ENCODE data around the gene PRKN. TPM values are rescaled to one million over a fixed set of nuclear protein-coding genes. Genes with fewer than 3 reads are reported as not detected.

Gene PRKN
- total RNA-seq, 1 experiment from 2014 or later, result 2.0 TPM

DNA sequence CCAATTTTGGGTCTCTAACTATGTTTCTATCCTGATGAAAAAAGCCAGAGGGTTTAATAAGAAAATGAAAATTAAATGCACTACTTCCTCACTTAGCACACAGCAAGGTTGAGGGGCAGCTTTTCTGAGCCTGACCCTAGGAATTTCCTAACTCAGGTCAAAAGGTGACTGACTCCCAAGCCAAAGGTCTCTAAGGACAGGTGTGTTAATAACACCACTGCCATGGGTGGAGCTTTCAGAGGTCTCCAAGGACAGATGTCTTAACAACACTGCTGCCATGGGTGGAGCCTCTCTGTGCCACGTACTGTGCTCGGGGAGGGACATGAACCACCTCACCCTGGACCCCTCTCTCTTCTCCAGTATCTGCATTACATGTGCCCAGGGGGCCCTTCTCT is 339.2 kb downstream of the PRKN start:
- no peak for DNase-seq

More for the DNA sequence above, 339.2 kb downstream of the PRKN start:
- no peaks in the 10 kb centered on the region for H3K27me3 ChIP-seq (ENCODE audit: insufficient read depth, low read length)
- H3K4me2 ChIP-seq (ENCODE audit: insufficient read depth, insufficient read length, low read length), result no peak overlapping the region
- H3K79me1 ChIP-seq (ENCODE audit: insufficient read depth, low read depth, low read length, poor library complexity, severe bottlenecking), result no peaks in the 10 kb centered on the region
- no peak overlapping the region for H3K23ac ChIP-seq (ENCODE audit: insufficient read length, low read depth, low read length)
- H3K18ac ChIP-seq (ENCODE audit: insufficient read length, low read depth, low read length), result no peak overlapping the region
- WGBS (ENCODE audit: extremely low coverage, insufficient read length, low lambda C conversion rate), result no CpG with 5 or more reads among the region's 2 CpGs
- Mint-ChIP-seq H3K27ac (no peak overlapping the region; a peak in 1 of 7 replicates), H3K36me3 (ENCODE audit: insufficient read depth in 1 of 3, low read depth in 3 of 3) (no peaks in the 10 kb centered on the region), H3K4me3 (no peak overlapping the region), H3K9me3 (no peaks in the 10 kb centered on the region), H3K27me3 (ENCODE audit: low read depth) (no peaks in the 10 kb centered on the region; the same call in 1 of the 2 replicates), H3K4me1 (0 out of 4 replicates have a peak, but pooled peaks cover 2% of the 10 kb centered on the region in 2 experiments)
- H3T11ph ChIP-seq (ENCODE audit: low read length), result no peak overlapping the region
- H3K56ac ChIP-seq (ENCODE audit: insufficient read length, low read depth, low read length), result no peak overlapping the region
- no peak overlapping the region for H2BK12ac ChIP-seq (ENCODE audit: insufficient read length, low read depth, low read length)
- H3K9ac ChIP-seq (ENCODE audit: extremely low read depth, insufficient read length, low read length), result no peak overlapping the region
- H3K9me3 ChIP-seq (ENCODE audit: control insufficient read depth, low read depth, low read length), result no peaks in the 10 kb centered on the region
- H3K4ac ChIP-seq (ENCODE audit: low read depth, low read length), result no peak overlapping the region
- no peak overlapping the region for H2BK5ac ChIP-seq (ENCODE audit: insufficient read length, low read length)
- no peak overlapping the region for H4K91ac ChIP-seq (ENCODE audit: insufficient read length, low read depth, low read length)
- H4K5ac ChIP-seq (ENCODE audit: insufficient read length, low read depth, low read length), result no peak overlapping the region
- H2BK15ac ChIP-seq (ENCODE audit: low read depth, low read length), result no peak overlapping the region
- H3K4me1 ChIP-seq (ENCODE audit: insufficient read depth, low read length), result no peaks in the 10 kb centered on the region
- no peak overlapping the region for H2BK20ac ChIP-seq (ENCODE audit: low read depth, low read length, poor library complexity, severe bottlenecking)
- no peak overlapping the region for H3K14ac ChIP-seq (ENCODE audit: insufficient read depth, low read length)
- H2AK5ac ChIP-seq (ENCODE audit: insufficient read length, low read length), result no peak overlapping the region
- H4K20me1 ChIP-seq (ENCODE audit: control insufficient read depth, insufficient read depth, insufficient read length), result no peaks in the 10 kb centered on the region
- no peaks in the 10 kb centered on the region for H3K23me2 ChIP-seq (ENCODE audit: insufficient read length, low read depth, low read length, poor library complexity, severe bottlenecking)
- no peak overlapping the region for H2BK120ac ChIP-seq (ENCODE audit: low read depth, low read length, poor library complexity, severe bottlenecking)
- no peak overlapping the region for H4K8ac ChIP-seq (replicated peaks; ENCODE audit: insufficient read length, low read depth, low read length)
- H2AFZ ChIP-seq (ENCODE audit: low read length), result no peak overlapping the region
- TF ChIP-seq, protein P1, sequence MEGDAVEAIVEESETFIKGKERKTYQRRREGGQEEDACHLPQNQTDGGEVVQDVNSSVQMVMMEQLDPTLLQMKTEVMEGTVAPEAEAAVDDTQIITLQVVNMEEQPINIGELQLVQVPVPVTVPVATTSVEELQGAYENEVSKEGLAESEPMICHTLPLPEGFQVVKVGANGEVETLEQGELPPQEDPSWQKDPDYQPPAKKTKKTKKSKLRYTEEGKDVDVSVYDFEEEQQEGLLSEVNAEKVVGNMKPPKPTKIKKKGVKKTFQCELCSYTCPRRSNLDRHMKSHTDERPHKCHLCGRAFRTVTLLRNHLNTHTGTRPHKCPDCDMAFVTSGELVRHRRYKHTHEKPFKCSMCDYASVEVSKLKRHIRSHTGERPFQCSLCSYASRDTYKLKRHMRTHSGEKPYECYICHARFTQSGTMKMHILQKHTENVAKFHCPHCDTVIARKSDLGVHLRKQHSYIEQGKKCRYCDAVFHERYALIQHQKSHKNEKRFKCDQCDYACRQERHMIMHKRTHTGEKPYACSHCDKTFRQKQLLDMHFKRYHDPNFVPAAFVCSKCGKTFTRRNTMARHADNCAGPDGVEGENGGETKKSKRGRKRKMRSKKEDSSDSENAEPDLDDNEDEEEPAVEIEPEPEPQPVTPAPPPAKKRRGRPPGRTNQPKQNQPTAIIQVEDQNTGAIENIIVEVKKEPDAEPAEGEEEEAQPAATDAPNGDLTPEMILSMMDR (conservative IDR thresholded peaks at IDR 0.05), result no peak
- no peak overlapping the region for H3K27ac ChIP-seq (ENCODE audit: insufficient read length, low read depth, low read length)
- no peaks in the 10 kb centered on the region for H3K79me2 ChIP-seq (ENCODE audit: insufficient read depth, low read length)
